Suprapubic skin (tissue), 4 donors: ENCODE data around the gene GGACT.

Experiments used
- POLR2A ChIP-seq, 2 donors: fragments of 450-650 bp; IDR thresholded peaks; one replicate each; pipeline ENCODE4 v1.6.1; 2017; ENCODE audit warnings: antibody characterized with exemption in 2 of 2, mild to moderate bottlenecking in 2 of 2, moderate library complexity in 2 of 2
- POLR2AphosphoS5 ChIP-seq, 3 donors: sonication (generic); formaldehyde crosslinking; IDR thresholded peaks; one replicate each; pipeline ENCODE4 v1.6.1; 2017; ENCODE audit warnings: antibody characterized with exemption in 3 of 3
- TF ChIP-seq, protein P1 (sequence below), 2 donors: fragments of 200-600 bp in 1 of 2; fragments of 450-650 bp in 1 of 2; sonication (generic) in 1 of 2; IDR thresholded peaks; one replicate each; pipeline ENCODE4 v1.5.1; 2016 to 2019; ENCODE audit warnings: antibody characterized with exemption in 2 of 2, mild to moderate bottlenecking in 1 of 2, moderate library complexity in 1 of 2

- TF ChIP-seq POLR2AphosphoS5 (IDR thresholded peaks at IDR 0.05): no peak
- TF ChIP-seq, protein P1, sequence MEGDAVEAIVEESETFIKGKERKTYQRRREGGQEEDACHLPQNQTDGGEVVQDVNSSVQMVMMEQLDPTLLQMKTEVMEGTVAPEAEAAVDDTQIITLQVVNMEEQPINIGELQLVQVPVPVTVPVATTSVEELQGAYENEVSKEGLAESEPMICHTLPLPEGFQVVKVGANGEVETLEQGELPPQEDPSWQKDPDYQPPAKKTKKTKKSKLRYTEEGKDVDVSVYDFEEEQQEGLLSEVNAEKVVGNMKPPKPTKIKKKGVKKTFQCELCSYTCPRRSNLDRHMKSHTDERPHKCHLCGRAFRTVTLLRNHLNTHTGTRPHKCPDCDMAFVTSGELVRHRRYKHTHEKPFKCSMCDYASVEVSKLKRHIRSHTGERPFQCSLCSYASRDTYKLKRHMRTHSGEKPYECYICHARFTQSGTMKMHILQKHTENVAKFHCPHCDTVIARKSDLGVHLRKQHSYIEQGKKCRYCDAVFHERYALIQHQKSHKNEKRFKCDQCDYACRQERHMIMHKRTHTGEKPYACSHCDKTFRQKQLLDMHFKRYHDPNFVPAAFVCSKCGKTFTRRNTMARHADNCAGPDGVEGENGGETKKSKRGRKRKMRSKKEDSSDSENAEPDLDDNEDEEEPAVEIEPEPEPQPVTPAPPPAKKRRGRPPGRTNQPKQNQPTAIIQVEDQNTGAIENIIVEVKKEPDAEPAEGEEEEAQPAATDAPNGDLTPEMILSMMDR (IDR thresholded peaks at IDR 0.05): no peak
- TF ChIP-seq POLR2A (IDR thresholded peaks at IDR 0.05): no peak
These were observed 8.5 kb downstream of the GGACT start for GRCh38 chr13:100580045-100580444.
